NCI-H446 treated with DMSO at 0.1 percent for 48 hours (cell line): ENCODE data around the gene GTSE1.
"Not testable (repeated sequence)": the region's sequence is repeated elsewhere in the genome, so short reads cannot be mapped to it uniquely, and the experiment has no call there.

Experiments used
- DNase-seq: peaks from one replicate; lab custom pipeline; 2025; lab: John Stamatoyannopoulos, UW

GTSE1 gene

GRCh38 chr22:46296257-46297150, at the start of gene GTSE1:
GTSE1 (plus strand) TSS chr22:46296870; CDS start chr22:46297401, 531 bp downstream.
- peak; percentile 91 for DNase-seq

DNA sequence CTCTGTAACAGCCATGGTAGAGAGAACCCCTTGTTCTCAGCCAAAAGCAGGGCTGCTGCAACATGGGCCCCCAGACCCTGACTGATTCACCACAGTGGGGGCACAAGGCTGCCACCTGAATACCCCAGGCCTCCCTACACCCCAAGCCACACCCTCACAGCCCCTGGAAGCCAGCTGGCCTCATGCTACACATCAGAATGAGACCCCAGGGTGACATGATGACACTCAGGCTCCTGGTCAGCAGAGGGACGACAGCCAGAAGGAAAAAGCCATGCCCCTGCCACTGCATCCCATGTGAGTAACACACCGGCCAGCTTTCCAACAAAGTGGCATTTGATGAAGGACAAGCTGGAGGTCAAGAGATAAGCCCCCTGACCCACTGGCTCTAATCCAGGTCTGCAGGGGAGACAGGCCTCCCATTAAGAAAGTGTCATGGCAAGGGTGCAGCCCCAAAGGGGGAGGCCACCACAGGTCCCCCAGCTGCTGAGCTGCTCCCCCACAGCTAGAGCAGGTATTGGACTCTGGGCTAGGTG, 49.2 kb upstream of the GTSE1 start:
- DNase-seq = no peak

DNA sequence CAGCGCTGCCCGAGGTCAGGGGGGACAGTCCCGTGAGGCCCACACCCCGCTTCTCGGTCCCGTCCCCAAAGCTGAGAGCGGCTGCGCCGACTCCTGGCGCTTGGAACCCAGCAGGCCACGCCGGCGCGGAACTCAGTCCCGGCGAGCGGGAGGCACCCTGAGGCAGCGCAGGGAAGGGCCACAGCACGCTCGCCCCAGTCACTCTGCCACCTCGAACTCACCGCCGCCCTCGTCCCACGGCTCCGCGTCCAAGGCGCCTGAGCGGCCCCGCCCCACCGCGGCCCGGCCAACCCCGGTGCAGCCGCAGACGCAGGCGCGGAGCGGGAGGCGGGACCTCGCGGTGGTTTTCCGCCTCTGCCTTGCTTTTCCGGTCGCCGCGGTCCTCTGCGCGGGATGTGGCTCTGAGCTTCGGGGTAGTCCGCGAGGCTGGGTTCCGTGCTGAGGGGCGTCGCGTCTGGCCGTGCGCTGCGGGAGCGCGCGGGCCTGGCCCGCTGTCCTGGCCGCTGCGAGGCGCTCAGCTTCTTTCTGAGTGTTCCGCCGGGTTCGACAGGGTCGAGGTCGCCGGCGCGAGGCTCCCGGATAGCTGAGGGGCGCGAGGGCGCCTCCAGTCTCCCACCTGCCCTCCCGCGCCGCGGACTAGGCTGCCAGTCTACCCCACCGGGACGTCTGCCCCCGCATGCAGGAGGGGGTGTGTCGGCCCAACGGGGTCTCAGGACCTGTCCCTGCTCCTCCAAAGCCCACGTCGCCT, 46.5 kb upstream of the GTSE1 start, which contains the start of gene CDPF1:
CDPF1 (minus strand) TSS at position 259 of the 748 bp plus-strand sequence. CDS start 2,009 bp downstream, outside the sequence.
- peak; percentile 57 for DNase-seq

- DNase-seq = no peak
These were observed 45.9 kb upstream of the GTSE1 start for GRCh38 chr22:46250783-46251125.

- DNase-seq = no peak
These were observed 45.4 kb upstream of the GTSE1 start for GRCh38 chr22:46251266-46251665.

DNA sequence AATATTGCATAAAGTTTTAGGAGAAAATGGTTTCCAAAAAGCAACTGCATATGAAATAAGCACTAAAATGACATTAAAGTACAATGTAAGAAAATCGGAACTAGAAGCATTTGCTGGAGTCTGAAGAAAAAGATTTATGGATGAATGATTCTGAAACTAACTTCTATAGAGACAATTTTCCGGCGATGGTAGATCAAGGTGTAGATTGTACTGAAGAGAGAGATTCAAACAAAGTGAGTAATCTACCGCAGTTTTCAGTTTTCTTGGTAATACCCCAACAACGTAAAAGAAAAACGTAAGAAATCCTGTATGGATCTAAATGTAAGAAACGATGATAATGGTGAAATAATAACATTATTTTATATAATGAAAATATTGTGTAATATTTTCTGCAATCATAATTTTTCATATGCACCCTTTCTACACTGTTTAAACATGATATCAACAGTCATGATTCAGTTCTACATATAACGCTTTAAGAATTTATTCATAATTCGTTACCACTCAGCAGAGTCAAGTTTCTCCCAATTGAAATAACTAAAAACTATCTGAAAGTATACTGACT, 44.8 kb upstream of the GTSE1 start:
- DNase-seq = no peak

GRCh38 chr22:46256358-46256958, 40.2 kb upstream of the GTSE1 start:
- DNase-seq = no peak

- DNase-seq = no peak
These were observed 37.3 kb upstream of the GTSE1 start for GRCh38 chr22:46259374-46259773.

DNA sequence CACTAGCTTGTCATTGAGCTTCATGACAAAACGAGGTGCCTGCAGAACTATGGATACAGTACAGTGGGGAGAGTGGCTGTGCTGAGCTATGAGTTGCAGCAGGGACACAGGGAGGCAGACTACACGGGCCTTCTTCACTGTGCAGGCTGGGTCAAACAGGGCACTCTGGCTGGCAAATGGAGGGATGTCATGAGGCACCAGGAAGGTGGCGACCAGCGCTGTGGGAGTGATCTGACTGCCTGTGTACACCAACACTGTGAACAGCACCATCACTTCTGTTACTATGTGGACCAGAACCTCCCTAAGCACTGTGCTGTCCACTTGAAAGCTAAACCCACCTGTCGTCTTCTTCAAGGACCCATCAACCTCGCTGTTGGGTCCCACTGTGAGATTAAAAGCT, 36.6 kb upstream of the GTSE1 start:
- no peak for DNase-seq

DNA sequence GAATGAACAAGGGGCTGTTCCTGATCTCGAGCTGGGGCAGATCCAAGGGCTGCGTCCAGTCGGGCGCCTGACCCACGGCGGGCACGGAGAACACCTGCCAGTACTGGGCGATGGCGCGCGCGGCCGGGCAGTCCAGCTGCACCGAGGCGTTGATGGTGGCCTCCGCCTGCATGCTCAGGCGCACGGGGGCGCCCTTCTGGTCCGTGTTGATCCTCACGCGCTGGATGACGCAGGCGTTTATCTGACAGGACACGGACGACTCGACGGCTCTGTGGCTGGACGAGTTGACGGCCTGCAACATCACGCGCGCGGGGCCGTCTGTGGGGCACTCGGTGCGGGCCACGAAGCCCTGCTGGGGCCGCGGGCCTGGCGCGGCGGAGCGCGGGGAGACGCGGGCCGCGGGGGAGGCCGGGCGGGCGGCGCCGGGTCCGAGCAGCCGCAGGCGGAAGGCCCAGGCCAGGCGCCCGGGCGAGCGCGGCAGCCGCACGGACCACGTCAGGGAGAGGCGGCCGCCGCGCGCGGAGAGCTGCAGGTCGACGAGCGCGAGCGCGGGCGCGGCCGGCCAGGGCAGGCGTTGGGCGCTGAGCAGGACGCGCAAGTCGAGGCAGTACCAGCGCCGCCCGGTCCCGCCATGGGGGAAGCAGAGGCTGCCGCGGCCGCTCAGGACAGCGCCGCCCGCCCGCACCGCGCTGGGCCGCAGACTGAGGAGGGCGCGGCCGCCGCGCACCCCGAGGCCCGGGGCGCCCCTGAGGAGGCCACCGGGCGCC, 34.0 kb upstream of the GTSE1 start:
- DNase-seq = no peak

DNA sequence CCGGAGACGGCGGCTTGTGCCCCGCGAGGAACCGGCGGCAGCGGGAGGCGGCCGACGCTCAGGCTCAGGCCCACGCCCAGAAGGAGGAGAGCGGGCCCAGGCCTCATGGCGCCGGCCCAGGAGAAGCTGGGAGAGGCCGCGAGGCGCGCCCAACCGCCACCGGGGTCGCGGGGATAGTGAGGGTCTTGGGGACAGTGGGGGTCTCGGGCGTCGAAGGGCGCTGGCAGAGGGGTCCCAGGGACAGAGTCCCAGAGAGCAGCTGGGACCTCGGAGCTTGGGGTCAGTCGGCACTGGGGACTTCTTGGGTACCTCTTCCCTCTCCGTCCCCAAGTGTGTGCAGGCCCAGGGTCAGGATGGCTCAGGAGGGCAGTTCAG, 33.5 kb upstream of the GTSE1 start, which contains the start of gene PKDREJ:
PKDREJ (minus strand) TSS at position 128 of the 375 bp plus-strand sequence; CDS start at position 107, 21 bp downstream.
- DNase-seq = no peak

DNA sequence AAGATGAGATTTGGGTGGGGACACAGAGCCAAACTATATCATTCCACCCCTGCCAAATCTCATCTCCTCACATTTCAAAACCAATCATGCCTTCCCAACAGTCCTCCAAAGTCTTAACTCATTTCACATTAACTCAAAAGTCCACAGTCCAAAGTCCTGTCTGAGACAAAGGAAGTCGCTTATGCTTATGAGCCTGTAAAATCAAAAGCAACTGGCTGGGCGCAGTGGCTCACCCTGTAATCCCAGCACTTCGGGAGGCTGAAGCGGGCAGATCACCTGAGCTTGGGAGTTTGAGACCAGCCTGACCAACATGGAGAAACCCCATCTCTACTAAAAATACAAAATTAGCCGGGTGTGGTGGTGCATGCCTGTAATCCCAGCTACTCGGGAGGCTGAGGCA, 32.1 kb upstream of the GTSE1 start:
- not testable (repeated sequence) for DNase-seq

DNA sequence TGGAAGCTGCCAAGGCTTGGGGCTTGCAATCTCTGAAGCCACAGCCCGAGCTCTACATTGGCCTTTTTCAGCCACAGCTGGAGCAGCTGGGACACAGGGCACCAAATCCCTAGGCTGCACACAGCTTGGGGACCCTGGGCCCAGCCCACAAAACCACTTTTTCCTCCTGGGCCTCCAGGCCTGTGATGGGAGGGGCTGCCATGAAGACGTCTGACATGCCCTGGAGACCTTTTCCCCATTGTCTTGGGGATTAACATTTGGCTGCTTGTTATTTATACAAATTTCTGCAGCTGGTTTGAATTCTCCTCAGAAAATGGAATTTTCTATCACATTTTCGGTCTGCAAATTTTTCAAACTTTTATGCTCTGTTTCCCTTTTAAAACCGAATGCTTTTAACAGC, 31.0 kb upstream of the GTSE1 start:
- not testable (repeated sequence) for DNase-seq

DNA sequence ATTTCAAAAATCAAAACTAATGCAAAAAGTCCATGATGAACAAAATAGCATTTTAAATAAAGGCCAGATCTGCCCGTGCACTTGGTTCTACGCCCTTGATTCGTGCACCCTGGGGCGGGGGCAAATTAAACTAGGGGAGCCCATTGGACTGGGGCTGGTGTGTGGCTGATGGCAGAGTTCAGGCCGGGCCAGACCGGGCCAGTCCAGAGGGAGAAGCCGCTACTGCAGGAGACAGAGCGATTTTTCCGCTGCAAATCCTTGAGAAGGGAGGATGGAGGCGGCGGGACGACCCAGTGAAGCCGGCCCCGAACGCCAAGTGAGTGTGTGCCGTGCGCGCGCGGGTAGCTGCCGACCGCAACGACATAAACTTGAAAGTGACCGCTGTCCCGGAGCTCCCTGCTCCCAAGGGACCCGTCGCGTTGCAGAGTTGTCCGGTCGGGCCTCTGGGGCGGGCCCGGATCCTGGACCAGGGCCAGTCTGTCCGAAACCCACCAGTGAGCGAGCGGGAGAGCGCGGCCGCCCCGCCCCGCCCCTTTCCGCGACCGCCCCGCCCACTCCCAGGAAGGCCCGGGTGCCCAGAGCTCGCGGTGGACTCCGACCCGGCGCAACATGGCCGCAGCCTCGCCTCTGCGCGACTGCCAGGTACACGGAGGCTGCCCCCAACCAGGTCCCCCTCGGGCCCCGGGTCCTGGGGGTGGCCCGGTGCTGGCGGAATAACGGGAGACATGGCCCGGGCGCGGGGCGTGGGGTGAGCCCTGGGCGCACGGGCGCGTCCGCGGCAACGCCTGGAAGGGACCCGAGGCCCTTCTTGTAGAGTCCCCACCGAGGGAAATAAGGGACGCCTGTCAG, 29.0 kb upstream of the GTSE1 start, which contains the start of gene TTC38:
TTC38 (plus strand) TSS at position 578 of the 849 bp plus-strand sequence; CDS start at position 610, 32 bp downstream.
- peak; percentile 16 for DNase-seq

DNA sequence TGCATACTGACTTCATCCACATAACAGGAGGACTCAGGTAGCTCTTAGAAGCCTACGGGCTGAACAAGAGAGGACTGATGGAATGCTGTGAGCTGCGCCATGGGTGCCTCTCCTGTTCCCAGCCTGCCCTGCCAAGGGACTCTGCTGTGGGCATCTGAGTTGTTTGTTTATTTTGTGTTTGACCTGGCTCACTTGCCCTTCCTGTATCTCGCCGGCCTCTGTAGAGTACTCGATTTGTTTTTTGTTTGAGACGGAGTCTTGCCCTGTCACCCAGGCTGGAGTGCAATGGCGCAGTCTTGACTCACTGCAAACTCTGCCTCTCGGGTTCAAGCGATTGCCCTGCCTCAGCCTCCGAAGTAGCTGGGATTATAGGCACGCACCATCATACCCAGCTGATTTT, 27.1 kb upstream of the GTSE1 start:
- no peak for DNase-seq

- no peak for DNase-seq
These were observed 24.5 kb upstream of the GTSE1 start for GRCh38 chr22:46272196-46272595.

GRCh38 chr22:46272762-46273431, 23.8 kb upstream of the GTSE1 start:
- no peak for DNase-seq

GRCh38 chr22:46273432-46274148, 23.1 kb upstream of the GTSE1 start:
- no peak for DNase-seq

DNA sequence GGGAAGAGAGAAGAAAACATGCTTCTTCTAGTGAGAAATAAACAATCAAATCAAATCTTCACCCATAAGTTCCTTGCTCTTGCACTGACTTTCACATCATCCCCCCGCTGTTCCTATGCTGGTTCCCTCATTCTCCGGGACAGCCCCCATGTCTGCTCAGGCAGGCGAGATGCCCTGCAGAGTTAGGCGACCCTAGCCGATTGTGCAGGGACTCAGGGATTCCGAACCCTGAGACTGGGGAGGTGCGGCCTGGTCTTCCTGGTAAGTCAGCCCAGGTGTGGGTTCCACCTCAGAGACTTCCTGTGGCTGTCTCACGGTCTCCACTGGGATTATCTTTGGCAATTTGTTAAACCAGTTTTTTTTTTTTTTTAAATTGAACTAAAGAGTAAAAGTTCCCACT, 22.3 kb upstream of the GTSE1 start:
- DNase-seq = no peak
